D721Med (cell line): Measurements from ENCODE around the gene KIAA0513.

Source experiments
- DNase-seq: peaks from one replicate; pipeline ENCODE4 v3.0.0; 2011; ENCODE audit warnings: low spot score; ENCODE audit not compliant: insufficient read length
- FAIRE-seq: peaks from 2 replicates; lab custom pipeline; 2011; peaks lifted over from hg19 to GRCh38; lab: Jason Lieb, UNC
- CTCF ChIP-seq: IDR thresholded peaks from 2 replicates; pipeline ENCODE4 v1.5.1; 2012; ENCODE audit warnings: mild to moderate bottlenecking, control low read depth; ENCODE audit not compliant: insufficient read depth; ENCODE audit errors: missing control alignments

Gene KIAA0513

DNA sequence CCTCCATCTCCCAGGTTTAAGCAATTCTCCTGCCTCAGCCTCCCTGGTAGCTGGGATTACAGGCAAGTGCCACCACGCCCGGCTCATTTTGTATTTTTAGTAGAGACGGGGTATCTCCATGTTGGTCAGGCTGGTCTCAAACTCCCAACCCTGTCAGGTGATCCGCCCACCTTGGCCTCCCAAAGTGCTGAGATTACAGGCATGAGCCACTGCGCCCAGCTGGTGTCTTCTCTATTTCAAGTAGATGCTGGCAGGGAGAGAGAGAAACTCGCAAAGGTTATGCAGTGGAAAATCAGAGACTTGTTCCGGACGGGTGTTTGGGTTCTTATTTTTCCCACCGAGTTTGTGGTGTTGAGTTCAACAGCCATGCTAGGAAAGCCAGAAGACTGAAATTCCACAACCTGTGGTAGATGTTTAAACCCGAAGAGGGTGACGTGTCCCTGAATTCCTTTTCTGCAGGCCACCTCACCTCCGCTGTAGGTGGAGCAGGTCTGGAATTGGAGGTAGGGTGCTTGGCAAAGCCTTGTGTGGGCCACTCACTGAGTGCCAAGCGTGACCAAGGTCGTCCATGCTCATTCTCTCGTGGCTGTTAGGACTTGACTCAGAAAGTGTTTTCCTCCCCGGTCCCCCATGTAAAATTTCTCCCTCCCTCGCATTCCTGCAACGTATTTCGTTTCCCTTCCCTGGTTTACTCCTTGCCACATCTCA lies 8.9 kb upstream of the KIAA0513 start:
- no peak for DNase-seq
- FAIRE-seq = no peak

DNA sequence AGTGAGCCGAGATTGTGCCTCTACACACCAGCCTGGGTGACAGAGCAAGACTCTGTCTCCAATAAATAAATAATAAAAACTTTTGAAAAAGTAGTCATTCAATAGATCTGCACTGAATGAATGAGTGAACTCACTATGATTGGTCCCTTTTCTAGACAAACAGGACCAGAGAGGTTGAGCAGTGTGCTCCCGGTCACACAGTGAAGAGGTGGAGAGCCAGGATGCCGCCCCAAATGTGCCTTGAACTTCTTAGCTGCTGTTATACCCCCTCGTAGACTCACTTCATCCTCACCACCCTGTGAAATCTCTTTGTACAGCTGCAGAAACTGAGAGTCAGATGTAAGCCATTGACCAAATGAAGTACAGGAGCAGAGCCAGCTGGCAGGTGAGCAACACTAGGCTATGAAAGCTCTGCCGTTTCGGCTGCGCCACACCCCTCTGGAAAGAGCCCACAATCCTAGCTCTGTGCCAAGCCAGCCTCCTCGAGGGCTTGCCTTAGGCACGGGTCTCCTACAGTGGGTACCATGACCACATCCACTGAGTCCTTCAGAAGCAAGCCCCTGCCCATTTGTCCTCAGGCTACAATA lies 7.8 kb upstream of the KIAA0513 start:
- no peak for FAIRE-seq
- no peak for TF ChIP-seq CTCF
- no peak for DNase-seq

More for the DNA sequence above, 8.9 kb upstream of the KIAA0513 start:
- TF ChIP-seq CTCF = no peak

DNA sequence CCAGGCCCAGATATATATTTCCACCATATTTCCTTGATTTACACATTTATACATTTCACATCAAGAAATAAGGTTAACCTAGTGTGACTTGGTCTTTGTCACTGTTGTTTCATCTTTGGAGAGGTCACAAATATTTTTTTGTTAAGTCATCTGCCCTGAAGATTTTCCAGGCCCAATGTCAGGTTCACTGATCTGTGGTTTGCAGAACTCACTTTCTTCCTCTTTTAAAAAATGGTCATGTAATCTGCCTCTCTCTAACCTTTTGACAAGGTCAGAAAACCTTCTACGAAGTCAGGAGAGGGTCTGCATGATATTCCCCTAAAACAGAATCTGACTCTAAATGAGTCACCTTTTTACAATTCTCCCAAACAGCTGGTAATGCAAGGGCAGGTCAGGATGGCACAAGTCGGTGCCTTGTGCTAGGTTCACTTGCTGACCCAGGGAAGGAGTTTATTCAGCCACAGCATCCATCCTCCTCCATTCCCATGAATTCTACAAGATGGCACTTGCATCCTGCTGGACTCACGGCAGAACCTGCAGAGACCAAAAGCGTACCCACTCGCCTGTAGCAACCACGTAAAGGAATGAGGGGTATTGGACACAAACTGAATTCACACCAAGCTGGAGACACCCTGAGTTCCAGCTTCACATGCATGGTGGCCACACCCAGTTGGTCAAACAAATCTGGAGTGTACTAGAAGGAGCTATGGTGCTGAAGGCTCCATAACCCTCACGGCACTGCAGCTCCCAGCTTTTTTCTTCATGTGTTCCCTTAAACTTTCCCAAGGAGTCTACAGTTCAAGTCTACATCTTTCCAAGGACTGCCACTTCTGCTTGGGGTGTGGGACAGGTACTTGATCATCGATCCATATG lies 1.6 kb upstream of the KIAA0513 start:
- FAIRE-seq = no peak
- no peak for TF ChIP-seq CTCF
- no peak for DNase-seq

GRCh38 chr16:85026703-85027102 lies 892 bp upstream of the KIAA0513 start:
- FAIRE-seq (no peak), DNase-seq (no peak)
- no peak for TF ChIP-seq CTCF

GRCh38 chr16:85027958-85028684 lies 526 bp downstream of the KIAA0513 start:
- FAIRE-seq (no peak), DNase-seq (no peak)
- TF ChIP-seq CTCF = no peak

GRCh38 chr16:85028685-85029407 lies 1.3 kb downstream of the KIAA0513 start:
- no peak for TF ChIP-seq CTCF
- DNase-seq (no peak), FAIRE-seq (no peak)
